SK-N-SH (cell line): ENCODE results near the gene DNAJA2. TPM values are rescaled to one million over a fixed set of nuclear protein-coding genes. Genes with fewer than 3 reads are reported as not detected.
A peak's percentile ranks its signal among the peaks of the same experiment; 100 is the strongest.

Source experiments
- CTCF ChIA-PET: fragments of 300-600, 350-600 bp; formaldehyde crosslinking; extraction: SDS; loops from one replicate; lab custom pipeline; 2021; lab: Yijun Ruan, JAX
- POLR2A ChIA-PET: fragments of 350-600 bp; sonication (Branson Sonifier 250); formaldehyde crosslinking; extraction: SDS; loops from one replicate; lab custom pipeline; 2020; ENCODE audit warnings: antibody characterized with exemption, inconsistent platforms; lab: Yijun Ruan, JAX
- DNase-seq: peaks from one replicate; pipeline ENCODE4 v3.0.0; 2012
- H2AFZ ChIP-seq: fragments of 200-600 bp; sonication (generic); 2 replicates; pipeline ENCODE4 v1.8.1; 2016; ENCODE audit warnings: antibody characterized with exemption, mild to moderate bottlenecking, low read depth
- H3F3A ChIP-seq: fragments of 200-600 bp; sonication (generic); replicated peaks from 2 replicates; pipeline ENCODE3; 2016; ENCODE audit warnings: antibody characterized with exemption, mild to moderate bottlenecking; ENCODE audit not compliant: insufficient read depth
- H3K27ac ChIP-seq, 2 experiments: fragments of 200-500 bp in 1 of 2; fragments of 200-600 bp in 1 of 2; sonication (Bioruptor generic) in 1 of 2; sonication (generic), shearing (Covaris generic) in 1 of 2; 2 replicates each; pipeline versions ENCODE4 v1.5.1 to v1.6.1; 2014 to 2016; ENCODE audit warnings: low read depth in 2 of 2, inconsistent platforms in 1 of 2, low read length in 1 of 2, mild to moderate bottlenecking in 1 of 2, mixed read lengths in 1 of 2
- H3K27me3 ChIP-seq: fragments of 200-600 bp; sonication (generic), shearing (Covaris generic); 2 replicates; pipeline ENCODE4 v1.6.1; 2016; ENCODE audit warnings: mixed run types; ENCODE audit not compliant: insufficient read depth
- H3K36me3 ChIP-seq, 2 experiments: fragments of 200-500 bp in 1 of 2; fragments of 200-600 bp in 1 of 2; sonication (Bioruptor generic) in 1 of 2; sonication (generic) in 1 of 2; replicated peaks in 1 of 2; 2 replicates each; pipeline versions ENCODE3 to v1.5.1; 2014 to 2016; ENCODE audit warnings: low read length in 1 of 2, mild to moderate bottlenecking in 1 of 2; ENCODE audit not compliant: insufficient read depth in 2 of 2, control insufficient read depth in 1 of 2
- H3K4me1 ChIP-seq, 2 experiments: fragments of 200-500 bp in 1 of 2; fragments of 200-600 bp in 1 of 2; sonication (Bioruptor generic) in 1 of 2; sonication (generic), shearing (Covaris generic) in 1 of 2; 2 replicates each; pipeline versions ENCODE4 v1.5.1 to v1.6.1; 2014 to 2016; ENCODE audit warnings: low read depth in 1 of 2, low read length in 1 of 2, mixed run types in 1 of 2; ENCODE audit not compliant: insufficient read depth in 2 of 2, control insufficient read depth in 1 of 2
- H3K4me2 ChIP-seq: fragments of 200-600 bp; sonication (generic), shearing (Covaris generic); 2 replicates; pipeline ENCODE4 v1.6.1; 2017; ENCODE audit warnings: mixed run types
- H3K4me3 ChIP-seq, 2 experiments: fragments of 200-500 bp in 1 of 2; fragments of 200-600 bp in 1 of 2; sonication (Bioruptor generic) in 1 of 2; sonication (generic), shearing (Covaris generic) in 1 of 2; 2 replicates each; pipeline versions ENCODE4 v1.5.1 to v1.8.1; 2014 to 2016; ENCODE audit warnings: low read depth in 2 of 2, inconsistent platforms in 1 of 2, low read length in 1 of 2, mild to moderate bottlenecking in 1 of 2, mixed read lengths in 1 of 2, moderate library complexity in 1 of 2
- H3K79me2 ChIP-seq: fragments of 200-600 bp; sonication (generic); 2 replicates; pipeline ENCODE4 v1.8.1; 2017; ENCODE audit warnings: mild to moderate bottlenecking; ENCODE audit not compliant: insufficient read depth
- H3K9ac ChIP-seq: fragments of 200-600 bp; sonication (generic); 2 replicates; pipeline ENCODE4 v1.6.1; 2017; ENCODE audit warnings: mixed run types
- H3K9me2 ChIP-seq: fragments of 200-600 bp; sonication (generic); 2 replicates; pipeline ENCODE4 v1.6.1; 2017; ENCODE audit warnings: mixed run types
- H3K9me3 ChIP-seq: fragments of 200-600 bp; sonication (generic); 2 replicates; pipeline ENCODE4 v1.6.1; 2017; ENCODE audit warnings: mixed run types, mild to moderate bottlenecking, moderate library complexity
- H4K20me1 ChIP-seq: fragments of 200-600 bp; sonication (generic); 2 replicates; pipeline ENCODE4 v1.6.1; 2017; ENCODE audit warnings: mild to moderate bottlenecking, mixed run types; ENCODE audit not compliant: insufficient read depth
- CHD2 ChIP-seq: fragments of 150-350 bp; IDR thresholded peaks from 2 replicates; pipeline ENCODE4 v1.6.1; 2018; ENCODE audit warnings: low read length; ENCODE audit not compliant: partially characterized antibody
- EP300 ChIP-seq, 2 experiments: IDR thresholded peaks; 2 replicates each; pipeline versions ENCODE4 v1.4.0 to v1.6.1; 2012; ENCODE audit warnings: borderline replicate concordance in 1 of 2, low read depth in 1 of 2, low read length in 1 of 2
- FOSL2 ChIP-seq: IDR thresholded peaks from 2 replicates; pipeline ENCODE4 v1.4.0; 2012; ENCODE audit warnings: low read depth, mild to moderate bottlenecking, moderate library complexity, borderline replicate concordance
- FOXJ3 ChIP-seq: sonication (generic); formaldehyde crosslinking; IDR thresholded peaks from 2 replicates; pipeline ENCODE4 v1.5.1; 2020; ENCODE audit warnings: mild to moderate bottlenecking, missing genetic modification reagents
- GABPA ChIP-seq: IDR thresholded peaks from 2 replicates; pipeline ENCODE4 v1.4.0; 2012; ENCODE audit warnings: low read depth, mild to moderate bottlenecking
- MAX ChIP-seq: IDR thresholded peaks from 2 replicates; pipeline ENCODE4 v1.4.0; 2012; ENCODE audit warnings: low read depth
- NFIC ChIP-seq: IDR thresholded peaks from 2 replicates; pipeline ENCODE4 v1.4.0; 2012; ENCODE audit warnings: borderline replicate concordance
- POLR2AphosphoS5 ChIP-seq: IDR thresholded peaks from 2 replicates; pipeline ENCODE4 v1.6.1; 2012; ENCODE audit warnings: low read depth, low read length
- RCOR1 ChIP-seq: fragments of 150-350 bp; IDR thresholded peaks from 2 replicates; pipeline ENCODE4 v1.6.1; 2017; ENCODE audit warnings: antibody characterized with exemption, low read length
- RFX5 ChIP-seq: IDR thresholded peaks from 2 replicates; pipeline ENCODE4 v1.6.1; 2012; ENCODE audit warnings: mild to moderate bottlenecking, improper control_type of control experiment, low read length
- RXRA ChIP-seq: IDR thresholded peaks from 2 replicates; pipeline ENCODE4 v1.4.0; 2012; ENCODE audit warnings: low read depth, mild to moderate bottlenecking, borderline replicate concordance
- SMC3 ChIP-seq: IDR thresholded peaks from 2 replicates; pipeline ENCODE4 v1.6.1; 2012; ENCODE audit warnings: low read depth, low read length, improper control_type of control experiment
- YY1 ChIP-seq: IDR thresholded peaks from 2 replicates; pipeline ENCODE4 v1.4.0; 2012; ENCODE audit warnings: low read depth, mild to moderate bottlenecking
- WGBS: methylation state at CpG from one replicate; pipeline ENCODE4 v1.1.6; 2017; ENCODE audit warnings: low lambda C conversion rate; 5-methylcytosine and 5-hydroxymethylcytosine counted together
- polyA plus RNA-seq, 3 experiments: library from polyadenylated mRNA; depleted of rRNA; stranded (reverse); fragments of >200 nt; gene quantifications; 2 replicates each; pipeline ENCODE4 v1.2.3, GENCODE V29; 2012

Gene DNAJA2
- polyA plus RNA-seq, 1 of the 3 experiments (the other 2 are of a cell fraction) = 9.7 TPM

GRCh38 chr16:46972429-46973206, 856 bp downstream of the DNAJA2 start:
- 1% methylated on average over 40 of the region's 48 CpGs for WGBS
- H2AFZ ChIP-seq = peak overlapping the region; percentile 85
- H4K20me1 ChIP-seq = peaks cover 32% of the 10 kb centered on the region
- peak overlapping the region; percentile 90 for H3K9ac ChIP-seq
- peaks cover 11% of the 10 kb centered on the region for H3F3A ChIP-seq
- H3K9me3 ChIP-seq = no peaks in the 10 kb centered on the region
- peaks cover 64% of the 10 kb centered on the region for H3K79me2 ChIP-seq
- H3K4me2 ChIP-seq = peak overlapping the region; percentile 91
- ChIA-PET CTCF (interaction anchor here (1.1 to 3.8 kb wide), 7 partner anchors 25 to 1192 kb away, joined by 3 to 16 read pairs (median 6); partner anchors contain the start of genes GPT2 and NETO2), POLR2A (interaction anchor here (0.5 to 2.2 kb wide), 5 partner anchors 14 to 366 kb away, joined by 3 to 11 read pairs (median 4); partner anchors contain the start of genes C16orf87 and NETO2)
- H3K4me3 ChIP-seq = peak overlapping the region; percentile 91 to 95
- peaks cover 29 to 34% of the 10 kb centered on the region in 2 experiments for H3K36me3 ChIP-seq
- H3K9me2 ChIP-seq = no peaks in the 10 kb centered on the region
- DNase-seq = peak; percentile 72
- no peaks in the 10 kb centered on the region for H3K27me3 ChIP-seq
- peaks cover 10 to 13% of the 10 kb centered on the region in 2 experiments; a peak in 3 of 4 replicates for H3K4me1 ChIP-seq
- TF ChIP-seq GABPA (peak; percentile 65), CHD2 (no peak)
- H3K27ac ChIP-seq = peak overlapping the region; percentile 86 to 98

GRCh38 chr16:46971271-46971670, 2.2 kb downstream of the DNAJA2 start:
- H3K36me3 ChIP-seq = peaks cover 35 to 47% of the 10 kb centered on the region in 2 experiments
- 89% methylated on average over 7 of the region's 7 CpGs for WGBS
- no peaks in the 10 kb centered on the region for H3K9me3 ChIP-seq
- H4K20me1 ChIP-seq = peaks cover 32% of the 10 kb centered on the region
- no peak for TF ChIP-seq FOSL2
- TF ChIP-seq POLR2AphosphoS5 = no peak
- no peak for TF ChIP-seq NFIC
- no peak for TF ChIP-seq FOXJ3 (CRISPR knock-in tag)
- TF ChIP-seq CHD2 = no peak
- TF ChIP-seq RCOR1 = no peak
- no peak for TF ChIP-seq RXRA
- TF ChIP-seq RFX5 = no peak
- TF ChIP-seq SMC3 = no peak
- TF ChIP-seq MAX = no peak
- no peak for TF ChIP-seq EP300 (IDR thresholded peaks at IDR 0.05; ENCODE audit: borderline replicate concordance in 1 of 2, low read depth in 1 of 2, low read length in 1 of 2)
- TF ChIP-seq YY1 = no peak
- H2AFZ ChIP-seq = no peak overlapping the region
- no peak overlapping the region; the same call in 1 of the 2 replicates for H3K9ac ChIP-seq
- no peak overlapping the region for H3K4me3 ChIP-seq
- peaks cover 76% of the 10 kb centered on the region for H3K79me2 ChIP-seq
- ChIA-PET CTCF (interaction anchor here (1.1 to 3.8 kb wide), 6 partner anchors 23 to 1194 kb away, joined by 3 to 16 read pairs (median 5); partner anchors contain the start of gene GPT2), POLR2A (no interaction called here)
- DNase-seq = no peak
- H3K9me2 ChIP-seq = no peaks in the 10 kb centered on the region
- H3K4me2 ChIP-seq = peak overlapping the region; percentile 91
- peaks cover 10 to 13% of the 10 kb centered on the region in 2 experiments; a peak in 3 of 4 replicates for H3K4me1 ChIP-seq
- peaks cover 11% of the 10 kb centered on the region for H3F3A ChIP-seq
- H3K27ac ChIP-seq = no peak overlapping the region
- no peaks in the 10 kb centered on the region for H3K27me3 ChIP-seq
